Nephron (organoid): Measurements from ENCODE around the gene IFT88.

ENCODE experiments used
- H3K27ac Mint-ChIP-seq, 3 experiments: 2 replicates each; pipeline ENCODE4 v1.8.0; 2020; ENCODE audit warnings: mixed read lengths in 3 of 3, mild to moderate bottlenecking in 2 of 3, moderate library complexity in 1 of 3
- H3K27me3 Mint-ChIP-seq: 2 replicates; pipeline ENCODE4 v1.8.0; 2021; ENCODE audit warnings: low read depth, mild to moderate bottlenecking, moderate library complexity, mixed read lengths
- H3K36me3 Mint-ChIP-seq: 2 replicates; pipeline ENCODE4 v1.8.0; 2020; ENCODE audit warnings: low read depth, mixed read lengths
- H3K4me1 Mint-ChIP-seq: 2 replicates; pipeline ENCODE4 v1.8.0; 2020; ENCODE audit warnings: mixed read lengths
- H3K4me3 Mint-ChIP-seq, 3 experiments: 2 replicates each; pipeline ENCODE4 v1.8.0; 2020; ENCODE audit warnings: mild to moderate bottlenecking in 3 of 3, mixed read lengths in 3 of 3, moderate library complexity in 2 of 3
- H3K9me3 Mint-ChIP-seq: 2 replicates; pipeline ENCODE4 v1.8.0; 2020; ENCODE audit warnings: mixed read lengths
- CTCF ChIP-seq, 3 experiments: fragments of 200-600 bp; sonication (generic); IDR thresholded peaks; one replicate each; pipeline ENCODE4 v1.5.0; 2021; ENCODE audit warnings: antibody characterized with exemption in 3 of 3; ENCODE audit not compliant: unreplicated experiment in 3 of 3

IFT88 gene

GRCh38 chr13:20566898-20567874 is at the start of gene IFT88:
Gene IFT88, plus strand, starts transcription at chr13:20567157. Its CDS starts 7,229 bp downstream, at chr13:20574386.
- Mint-ChIP-seq H3K4me3 (peak within 1 kb of the TSS; percentile 98 to 100 (median 98)), H3K36me3 (peaks cover 40% of the 10 kb centered on the region), H3K4me1 (peaks cover 17% of the 10 kb centered on the region), H3K27ac (peak within 1 kb of the TSS; percentile 99 to 100 (median 100)), H3K27me3 (peaks cover 4% of the 10 kb centered on the region), H3K9me3 (peaks cover 14% of the 10 kb centered on the region)
- no peak for TF ChIP-seq CTCF (IDR thresholded peaks at IDR 0.05; ENCODE audit: unreplicated experiment in 3 of 3)

- no peak for TF ChIP-seq CTCF (IDR thresholded peaks at IDR 0.05; ENCODE audit: unreplicated experiment in 3 of 3)
- no peaks in the 10 kb centered on the region for H3K9me3 Mint-ChIP-seq
- peak overlapping the region; percentile 83 to 99 (median 96) for H3K27ac Mint-ChIP-seq
- peaks cover 5% of the 10 kb centered on the region for H3K27me3 Mint-ChIP-seq
- no peaks in the 10 kb centered on the region for H3K36me3 Mint-ChIP-seq
- H3K4me3 Mint-ChIP-seq = peak overlapping the region in 1 of 3 experiments; percentile 5
- H3K4me1 Mint-ChIP-seq = peaks cover 19% of the 10 kb centered on the region
These were observed 48.3 kb upstream of the IFT88 start for GRCh38 chr13:20518660-20519100.

GRCh38 chr13:20519875-20520274 is 47.1 kb upstream of the IFT88 start:
- Mint-ChIP-seq H3K27ac (peak overlapping the region; percentile 96 to 99 (median 98)), H3K27me3 (peaks cover 10% of the 10 kb centered on the region), H3K9me3 (no peaks in the 10 kb centered on the region), H3K4me3 (peak overlapping the region; percentile 23 to 58 (median 38)), H3K4me1 (peaks cover 19% of the 10 kb centered on the region), H3K36me3 (no peaks in the 10 kb centered on the region)
- no peak for TF ChIP-seq CTCF (IDR thresholded peaks at IDR 0.05; ENCODE audit: unreplicated experiment in 3 of 3)

- no peak overlapping the region for H3K4me3 Mint-ChIP-seq
- no peaks in the 10 kb centered on the region for H3K36me3 Mint-ChIP-seq
- TF ChIP-seq CTCF (IDR thresholded peaks at IDR 0.05; ENCODE audit: unreplicated experiment in 3 of 3) = no peak
- H3K27me3 Mint-ChIP-seq = peaks cover 13% of the 10 kb centered on the region
- H3K27ac Mint-ChIP-seq = peak overlapping the region; percentile 28 to 99 (median 55)
- H3K4me1 Mint-ChIP-seq = peaks cover 24% of the 10 kb centered on the region
- H3K9me3 Mint-ChIP-seq = no peaks in the 10 kb centered on the region
These were observed 45.4 kb upstream of the IFT88 start for GRCh38 chr13:20521364-20522115.

GRCh38 chr13:20525144-20525600 is 41.8 kb upstream of the IFT88 start:
- Mint-ChIP-seq H3K9me3 (no peaks in the 10 kb centered on the region), H3K27ac (peak overlapping the region in 2 of 3 experiments; percentile 72 to 74), H3K36me3 (no peaks in the 10 kb centered on the region), H3K4me3 (peak overlapping the region; percentile 81 to 89 (median 88)), H3K4me1 (peaks cover 11% of the 10 kb centered on the region), H3K27me3 (peaks cover 31% of the 10 kb centered on the region)
- no peak for TF ChIP-seq CTCF (IDR thresholded peaks at IDR 0.05; ENCODE audit: unreplicated experiment in 3 of 3)
